ENCODE results near the gene GPR107.
A peak's percentile ranks its signal among the peaks of the same experiment; 100 is the strongest.

The GPR107 gene

GRCh38 chr9:130110596-130111021, 56.9 kb downstream of the GPR107 start:
- no peak for DNase-seq (ENCODE audit: low spot score)

DNA sequence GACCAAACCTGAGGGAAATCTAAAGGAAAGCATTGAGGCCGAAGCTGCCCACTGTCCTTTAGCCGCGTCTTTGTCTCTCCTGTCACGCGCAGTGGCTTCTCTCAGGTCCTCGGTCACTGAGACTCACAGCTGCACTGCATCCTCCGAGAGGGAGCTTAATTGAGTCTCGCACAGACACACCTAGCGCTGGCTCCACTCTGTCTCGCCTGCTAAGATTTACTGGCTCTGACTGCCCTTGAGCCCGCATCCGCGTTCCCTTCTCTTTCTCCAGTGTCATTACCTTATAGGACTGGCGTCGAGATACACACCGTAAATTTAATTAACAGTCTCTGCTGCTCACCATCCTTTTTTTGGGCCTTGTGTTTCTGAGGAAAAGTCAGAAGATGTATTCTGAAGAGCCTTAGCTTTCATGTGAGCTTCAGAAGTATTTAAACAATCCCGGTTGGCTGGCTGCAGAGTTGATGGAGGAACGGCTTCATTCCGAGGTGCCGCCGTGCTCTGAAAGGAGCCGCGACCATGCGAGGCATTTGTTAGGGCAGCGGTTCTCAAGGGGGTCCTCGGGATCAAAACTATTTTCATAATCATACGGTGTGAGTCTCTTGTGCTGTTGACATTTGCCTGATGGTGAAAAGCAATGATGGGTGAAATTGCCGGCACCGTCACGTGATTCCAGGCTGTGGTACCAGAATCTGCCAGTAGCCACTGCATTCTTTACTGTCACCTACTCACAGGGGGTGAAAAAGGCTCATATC, 58.3 kb downstream of the GPR107 start:
- DNase-seq (ENCODE audit: low spot score): no peak

DNA sequence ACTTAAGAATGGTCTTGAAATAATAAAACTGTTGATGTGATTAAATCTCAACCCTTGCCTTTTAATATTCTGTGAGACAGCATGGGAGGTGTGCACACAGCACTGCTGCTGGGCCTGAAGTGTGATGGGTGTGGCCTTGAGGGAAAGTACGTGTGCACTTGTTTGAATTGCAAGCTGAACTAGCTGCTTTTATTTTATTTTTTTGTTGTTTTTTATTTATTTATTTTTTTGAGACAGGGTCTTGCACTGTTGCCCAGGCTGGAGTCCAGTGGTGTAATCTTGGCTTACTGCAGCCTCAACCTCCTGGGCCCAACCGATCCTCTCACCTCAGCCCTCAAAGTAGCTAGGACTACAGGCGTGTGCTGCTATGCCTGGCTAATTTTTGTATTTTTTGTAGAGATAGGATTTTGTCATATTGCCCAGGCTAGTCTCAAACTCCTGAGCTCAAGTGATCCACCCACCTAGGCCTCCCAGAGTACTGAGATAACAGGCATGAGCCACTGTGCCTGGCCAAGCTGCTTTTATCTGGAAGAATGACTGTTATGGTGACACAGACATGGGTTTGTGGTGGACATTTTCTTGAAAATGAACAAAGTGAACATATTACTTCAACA, 58.9 kb downstream of the GPR107 start:
- no peak for DNase-seq (ENCODE audit: low spot score)

- no peak for DNase-seq (ENCODE audit: low spot score)
Observed at GRCh38 chr9:130114741-130115140, 61.0 kb downstream of the GPR107 start.

DNA sequence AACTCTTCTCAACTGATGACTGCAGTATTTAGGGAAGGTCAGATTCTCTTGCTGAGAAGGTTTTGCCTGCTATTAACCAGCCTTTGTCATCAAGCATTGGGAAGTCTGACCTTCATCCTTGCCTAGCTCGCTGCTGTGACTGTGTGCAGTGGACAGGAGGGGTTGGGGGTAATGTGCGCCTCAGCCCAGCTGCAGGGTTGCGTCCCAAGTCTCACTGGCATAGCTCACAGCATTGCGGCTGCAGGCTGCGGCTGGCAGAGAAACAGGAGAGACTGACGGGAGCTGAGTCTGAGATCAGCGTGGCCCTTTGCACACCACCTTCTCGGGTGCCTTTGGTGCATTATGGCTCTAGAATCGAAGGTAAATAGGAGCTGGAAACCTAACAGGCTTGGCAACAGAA, 62.6 kb downstream of the GPR107 start:
- no peak for DNase-seq (ENCODE audit: low spot score)

DNA sequence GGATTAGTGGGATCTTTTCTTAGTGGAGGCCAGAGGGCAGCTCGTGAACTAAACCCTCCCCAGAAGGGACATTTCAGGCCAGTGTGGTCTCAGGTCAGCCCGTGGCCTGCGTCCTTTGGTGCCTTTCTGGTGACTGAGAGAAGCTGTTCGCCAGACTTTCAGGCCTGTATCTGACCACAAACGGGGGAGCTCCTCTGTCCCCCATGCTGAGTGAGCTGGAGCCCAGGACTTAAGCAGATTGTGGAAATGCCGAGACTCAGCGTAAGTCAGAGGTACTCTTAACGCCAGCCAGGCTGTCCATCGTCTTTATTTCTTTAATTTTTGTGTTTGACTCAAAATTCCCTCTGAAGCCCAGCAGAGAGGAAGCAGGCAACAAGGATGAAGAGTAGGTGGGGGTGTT, 63.7 kb downstream of the GPR107 start:
- DNase-seq (ENCODE audit: low spot score): no peak

DNA sequence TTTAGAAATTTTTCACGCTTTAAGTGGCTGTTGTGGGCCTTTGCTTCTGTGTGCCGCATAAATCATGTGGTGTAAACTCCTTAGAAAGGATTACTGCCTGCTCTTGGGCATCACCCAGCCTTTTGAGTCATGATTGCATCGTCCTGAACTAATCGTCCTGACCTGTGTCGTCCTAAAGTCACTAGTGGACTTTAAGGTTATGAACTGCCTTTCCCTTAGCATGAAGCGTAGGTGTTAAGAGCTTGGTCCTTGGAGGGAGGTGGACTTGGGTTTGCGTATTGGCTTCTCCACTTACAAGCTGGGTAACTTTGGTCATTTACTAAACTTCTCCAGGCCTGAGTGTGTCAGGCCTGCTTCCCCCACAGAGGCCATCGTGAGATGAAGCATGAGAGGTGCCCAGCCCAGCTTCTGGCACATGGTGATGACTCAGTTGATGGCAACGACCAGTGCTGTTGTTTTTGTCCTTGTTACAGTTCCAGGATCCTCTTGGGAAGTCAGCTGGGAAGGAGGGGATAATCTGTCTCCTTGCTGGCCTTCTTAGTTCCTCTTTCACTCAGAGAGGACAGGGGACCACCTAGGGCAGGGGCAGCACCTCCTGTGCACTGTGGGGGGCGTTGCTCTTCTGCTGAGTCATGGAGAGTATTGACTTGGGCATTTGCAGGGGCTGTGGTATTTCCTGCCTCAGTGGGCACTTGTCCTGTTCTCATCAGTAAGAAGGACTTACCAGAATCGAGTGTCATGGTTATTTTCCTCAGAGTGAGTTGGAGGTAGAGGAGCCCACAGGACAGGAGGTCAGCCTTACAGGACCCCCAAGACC, 64.3 kb downstream of the GPR107 start:
- DNase-seq (ENCODE audit: low spot score): peak; percentile 82

DNA sequence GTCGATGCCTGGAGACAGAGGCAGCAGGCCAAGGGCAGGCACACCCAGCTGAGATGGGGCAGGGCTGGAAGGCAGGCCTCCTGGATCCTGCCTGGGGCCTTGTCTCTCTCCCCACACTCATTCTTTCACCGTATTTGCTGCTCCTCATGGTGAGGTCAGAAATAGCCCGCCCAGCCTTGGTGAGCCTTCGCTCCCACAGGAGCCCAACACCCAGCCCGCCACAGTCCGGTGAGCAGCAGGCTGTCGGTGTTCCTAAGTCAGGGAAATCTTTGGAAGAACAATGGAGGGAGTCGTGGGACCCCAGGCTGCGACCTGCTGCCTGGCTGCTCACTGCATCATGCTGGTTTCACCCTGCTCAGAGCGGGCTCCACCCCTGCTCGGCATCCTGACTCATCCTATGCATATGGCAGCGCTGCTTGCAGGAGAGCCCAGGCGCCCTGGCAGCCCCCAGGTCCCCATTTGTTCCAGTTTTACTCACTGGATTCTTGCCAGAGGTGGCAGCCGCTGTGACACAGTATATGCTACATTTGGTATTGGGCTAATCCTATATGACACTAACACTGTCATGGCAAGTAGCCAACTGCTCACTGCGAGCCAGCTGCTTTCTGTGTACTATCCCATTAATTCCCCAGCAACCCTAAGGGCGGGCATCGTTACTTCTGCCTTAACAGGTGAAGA, 65.3 kb downstream of the GPR107 start:
- peak; percentile 71 for DNase-seq (ENCODE audit: low spot score)

DNA sequence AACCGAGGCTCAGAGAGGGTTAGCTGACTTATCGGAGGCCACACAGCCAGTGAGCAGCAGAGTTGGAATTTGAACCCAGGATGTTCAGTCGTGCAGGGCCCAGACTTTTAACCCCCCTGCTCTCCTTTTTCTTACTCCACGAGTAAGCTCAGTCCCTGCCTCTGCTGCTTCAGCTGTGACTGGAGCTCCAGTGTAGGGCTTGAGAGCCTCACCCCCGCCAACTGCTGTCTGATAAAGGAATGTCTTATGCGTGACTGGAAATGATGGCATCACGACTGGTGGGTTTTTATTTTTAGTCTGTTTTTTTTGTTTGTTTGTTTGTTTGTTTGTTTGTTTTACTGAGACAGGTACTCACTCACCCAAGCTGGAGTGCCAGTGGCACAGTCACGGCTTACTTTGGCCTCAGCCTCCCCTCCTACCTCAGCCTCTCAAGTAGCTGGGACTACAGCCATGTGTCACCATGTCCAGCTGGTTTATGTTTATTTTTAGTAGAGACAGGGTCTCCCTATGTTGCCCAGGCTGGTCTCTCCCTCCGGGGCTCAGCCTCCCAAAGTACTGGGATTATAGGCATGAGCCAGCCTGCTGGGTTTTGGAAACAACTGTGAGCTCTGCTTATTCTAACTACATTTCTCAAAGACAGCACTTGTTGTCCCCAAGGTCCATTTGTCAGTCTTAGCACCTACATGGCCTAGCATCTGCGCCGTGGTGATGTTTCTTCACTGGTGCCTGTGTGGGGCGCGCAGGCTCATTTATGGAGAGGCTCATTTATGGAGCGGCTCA, 66.0 kb downstream of the GPR107 start:
- DNase-seq (ENCODE audit: low spot score): no peak

DNA sequence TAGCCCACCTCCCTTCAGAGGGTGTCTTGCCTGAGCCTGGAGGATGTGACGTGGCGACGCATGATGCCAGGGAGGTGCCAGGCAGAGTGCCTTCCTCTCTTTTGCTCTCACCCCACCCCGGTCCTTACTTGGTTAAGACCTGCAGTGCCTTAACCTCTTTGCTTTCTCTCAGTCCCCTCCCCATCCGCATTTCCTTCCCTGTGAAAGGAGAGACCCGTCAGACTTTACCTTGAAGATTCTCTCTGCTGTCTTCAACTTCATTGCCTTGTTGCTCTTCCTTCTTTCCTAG, 66.5 kb downstream of the GPR107 start:
- no peak for DNase-seq (ENCODE audit: low spot score)

- no peak for DNase-seq (ENCODE audit: low spot score)
Observed at GRCh38 chr9:130120832-130121231, 67.1 kb downstream of the GPR107 start.

DNA sequence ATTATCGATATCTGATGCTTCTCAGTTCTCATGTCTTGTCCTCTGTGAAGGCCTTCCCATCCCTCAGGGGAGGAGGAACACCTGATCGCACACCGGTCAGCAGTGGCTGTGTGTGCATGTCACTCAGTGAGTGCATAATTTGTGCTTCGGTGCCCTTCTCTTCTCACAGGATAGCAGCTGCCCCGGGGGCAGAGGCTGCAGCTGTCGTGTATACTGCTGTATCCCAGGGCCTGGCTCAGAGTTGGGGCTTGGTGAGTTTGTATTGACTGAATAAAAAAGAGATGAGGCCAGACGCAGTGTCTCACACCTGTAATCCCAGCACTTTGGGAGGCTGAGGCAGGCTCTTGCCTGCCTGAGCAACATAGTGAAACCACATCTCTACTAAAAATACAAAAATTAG, 68.8 kb downstream of the GPR107 start:
- DNase-seq (ENCODE audit: low spot score): no peak

- no peak for DNase-seq (ENCODE audit: low spot score)
Observed at GRCh38 chr9:130124085-130124860, 70.6 kb downstream of the GPR107 start.

- no peak for DNase-seq (ENCODE audit: low spot score)
Observed at GRCh38 chr9:130126721-130127433, 73.2 kb downstream of the GPR107 start.

DNA sequence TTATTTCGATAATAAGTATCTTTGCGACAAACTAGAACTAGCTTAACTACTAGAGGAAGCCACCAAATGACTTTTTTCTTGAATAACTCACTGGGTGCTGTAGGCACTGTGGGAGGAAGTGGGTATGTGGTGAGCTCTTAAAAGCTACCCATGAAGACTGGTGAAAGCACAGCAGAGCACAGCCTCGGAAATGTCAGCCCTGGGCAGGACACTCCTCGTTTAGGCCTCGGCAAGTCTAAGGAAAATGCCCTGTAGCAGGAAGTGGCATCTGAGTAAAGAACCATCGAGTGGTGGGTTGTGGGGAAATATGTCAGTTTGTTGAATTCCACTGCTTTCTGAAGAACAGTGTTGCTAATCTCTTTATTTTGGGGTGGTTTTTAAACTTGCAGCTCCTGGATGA, 74.5 kb downstream of the GPR107 start:
- DNase-seq (ENCODE audit: low spot score): no peak

GRCh38 chr9:130128733-130129431, 75.2 kb downstream of the GPR107 start:
- DNase-seq (ENCODE audit: low spot score): peak; percentile 43

- DNase-seq (ENCODE audit: low spot score): no peak
Observed at GRCh38 chr9:130129432-130130061, 75.8 kb downstream of the GPR107 start.

- DNase-seq (ENCODE audit: low spot score): no peak
Observed at GRCh38 chr9:130132746-130133145, 79.0 kb downstream of the GPR107 start.

DNA sequence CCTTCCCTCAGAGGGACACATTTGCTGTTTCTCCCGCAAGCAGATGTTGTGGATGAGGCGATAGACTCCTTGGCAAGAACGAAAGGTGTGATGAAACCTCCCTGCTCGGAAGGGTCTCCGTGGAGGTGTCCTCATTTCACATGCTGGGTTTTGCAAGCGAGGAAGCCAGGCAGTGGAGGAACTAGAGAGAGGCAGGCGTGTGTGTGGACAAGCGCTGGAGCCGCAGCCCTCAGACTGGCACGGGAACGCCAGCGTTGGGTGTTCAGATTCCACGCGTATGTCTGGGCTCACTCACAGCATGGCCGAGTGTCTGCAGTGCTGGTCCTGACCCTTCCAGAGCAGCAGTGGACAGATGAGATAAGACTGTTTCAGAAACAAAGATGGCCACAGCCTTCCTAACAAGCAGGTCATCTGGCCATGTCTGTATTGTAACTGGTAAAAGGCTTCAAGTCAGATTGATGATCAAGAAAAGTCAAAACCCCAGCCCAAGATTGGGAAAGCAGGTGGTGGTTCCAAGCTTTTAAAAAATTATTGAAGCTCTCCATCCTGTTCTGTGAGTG, 83.5 kb downstream of the GPR107 start:
- no peak for DNase-seq (ENCODE audit: low spot score)
